ENCODE measurements around the gene ITPRIPL2.

Gene ITPRIPL2

DNA sequence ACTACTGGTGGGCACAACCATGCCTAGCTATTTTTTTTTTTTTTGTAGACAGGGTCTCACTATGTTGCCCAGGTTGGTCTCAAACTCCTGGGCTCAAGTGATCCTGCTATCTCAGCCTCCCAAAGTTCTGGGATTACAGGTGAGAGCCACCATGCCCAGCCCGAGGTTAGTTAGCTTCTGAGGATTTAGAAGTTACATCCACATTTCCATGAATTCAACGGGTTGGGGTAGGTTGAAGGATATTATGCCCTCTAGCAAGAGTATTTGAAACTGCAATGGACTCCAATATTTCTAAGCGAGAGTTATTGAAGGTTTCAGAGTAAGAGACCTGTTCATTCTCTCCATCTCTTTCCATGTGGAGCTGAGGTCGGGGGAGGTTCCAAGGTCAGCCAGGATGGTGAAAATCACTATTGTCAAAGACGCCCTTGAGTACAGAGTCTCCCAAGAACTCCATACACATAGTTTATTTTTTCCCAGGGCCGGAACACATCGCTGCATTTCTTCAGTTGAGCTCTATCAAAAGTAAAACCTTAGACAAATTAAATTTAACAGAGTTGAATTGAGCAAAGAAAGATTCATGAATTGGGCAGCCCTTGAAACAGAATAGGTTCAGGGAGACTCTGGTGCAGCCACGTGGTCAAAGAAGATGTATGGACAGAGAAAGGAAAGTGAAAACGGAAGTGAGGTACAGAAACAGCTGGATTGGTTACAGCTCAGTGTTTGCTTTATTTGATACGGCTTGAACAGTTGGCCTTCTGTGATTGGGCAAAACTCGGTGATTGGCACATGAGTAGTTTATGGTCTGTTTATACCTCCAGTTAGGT, 19.0 kb upstream of the ITPRIPL2 start:
- no peak overlapping the region for H3K4me3 ChIP-seq (ENCODE audit: low read length)
- TF ChIP-seq, protein P1, sequence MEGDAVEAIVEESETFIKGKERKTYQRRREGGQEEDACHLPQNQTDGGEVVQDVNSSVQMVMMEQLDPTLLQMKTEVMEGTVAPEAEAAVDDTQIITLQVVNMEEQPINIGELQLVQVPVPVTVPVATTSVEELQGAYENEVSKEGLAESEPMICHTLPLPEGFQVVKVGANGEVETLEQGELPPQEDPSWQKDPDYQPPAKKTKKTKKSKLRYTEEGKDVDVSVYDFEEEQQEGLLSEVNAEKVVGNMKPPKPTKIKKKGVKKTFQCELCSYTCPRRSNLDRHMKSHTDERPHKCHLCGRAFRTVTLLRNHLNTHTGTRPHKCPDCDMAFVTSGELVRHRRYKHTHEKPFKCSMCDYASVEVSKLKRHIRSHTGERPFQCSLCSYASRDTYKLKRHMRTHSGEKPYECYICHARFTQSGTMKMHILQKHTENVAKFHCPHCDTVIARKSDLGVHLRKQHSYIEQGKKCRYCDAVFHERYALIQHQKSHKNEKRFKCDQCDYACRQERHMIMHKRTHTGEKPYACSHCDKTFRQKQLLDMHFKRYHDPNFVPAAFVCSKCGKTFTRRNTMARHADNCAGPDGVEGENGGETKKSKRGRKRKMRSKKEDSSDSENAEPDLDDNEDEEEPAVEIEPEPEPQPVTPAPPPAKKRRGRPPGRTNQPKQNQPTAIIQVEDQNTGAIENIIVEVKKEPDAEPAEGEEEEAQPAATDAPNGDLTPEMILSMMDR (conservative IDR thresholded peaks at IDR 0.05; ENCODE audit: low read depth, low read length), result peak; percentile 25
- DNase-seq (ENCODE audit: low read depth), result no peak

- H3K4me3 ChIP-seq (ENCODE audit: low read length), result no peak overlapping the region
- no peak for DNase-seq (ENCODE audit: low read depth)
- TF ChIP-seq, protein P1 (conservative IDR thresholded peaks at IDR 0.05; ENCODE audit: low read depth, low read length), result no peak
Observed at GRCh38 chr16:19095654-19096053, 18.1 kb upstream of the ITPRIPL2 start.

GRCh38 chr16:19098173-19098572, 15.6 kb upstream of the ITPRIPL2 start:
- TF ChIP-seq, protein P1 (conservative IDR thresholded peaks at IDR 0.05; ENCODE audit: low read depth, low read length), result no peak
- DNase-seq (ENCODE audit: low read depth), result no peak
- no peak overlapping the region for H3K4me3 ChIP-seq (ENCODE audit: low read length)

- no peak for DNase-seq (ENCODE audit: low read depth)
Observed at GRCh38 chr16:19102187-19102872, 11.4 kb upstream of the ITPRIPL2 start.

DNA sequence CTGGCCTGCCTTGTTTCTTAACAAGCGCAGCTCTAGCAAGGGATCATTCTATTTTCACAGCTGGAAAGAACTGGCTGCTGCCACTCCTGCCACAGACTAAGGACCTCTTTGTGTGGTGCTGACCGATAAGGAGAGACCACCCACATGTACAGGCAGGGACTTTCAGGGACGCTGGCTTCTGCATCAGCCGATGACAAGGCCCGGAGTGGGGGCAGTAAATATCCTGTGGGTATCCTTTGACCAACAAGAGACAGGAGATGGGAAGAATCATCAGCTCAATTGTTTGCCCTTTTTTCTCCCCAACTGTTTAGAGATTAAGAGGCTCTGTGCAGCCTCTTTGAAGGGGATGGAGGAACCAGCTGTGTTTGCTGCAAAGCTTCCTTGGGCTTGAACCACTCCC, 9.2 kb upstream of the ITPRIPL2 start:
- H3K4me3 ChIP-seq (ENCODE audit: low read length), result no peak overlapping the region
- TF ChIP-seq, protein P1 (conservative IDR thresholded peaks at IDR 0.05; ENCODE audit: low read depth, low read length), result no peak
- DNase-seq (ENCODE audit: low read depth), result no peak

More at GRCh38 chr16:19102187-19102872, 11.4 kb upstream of the ITPRIPL2 start:
- H3K4me3 ChIP-seq (ENCODE audit: low read length), result no peak overlapping the region
- TF ChIP-seq, protein P1 (conservative IDR thresholded peaks at IDR 0.05; ENCODE audit: low read depth, low read length), result no peak

- TF ChIP-seq, protein P1 (conservative IDR thresholded peaks at IDR 0.05; ENCODE audit: low read depth, low read length), result no peak
- no peak for DNase-seq (ENCODE audit: low read depth)
- no peak overlapping the region for H3K4me3 ChIP-seq (ENCODE audit: low read length)
Observed at GRCh38 chr16:19105131-19105530, 8.6 kb upstream of the ITPRIPL2 start.

All from retinal pigment epithelial cell (primary cell).